Tibial nerve (tissue), 4 donors: ENCODE results near the gene RAB20. TPM values are rescaled to one million over a fixed set of nuclear protein-coding genes. Genes with fewer than 3 reads are reported as not detected.
A peak's percentile ranks its signal among the peaks of the same experiment; 100 is the strongest.

ENCODE experiments used
- DNase-seq, 2 donors: peaks; one replicate each; pipeline ENCODE4 v3.0.0-alpha.2; 2019; ENCODE audit warnings: low spot score in 2 of 2
- H3K27ac ChIP-seq, 4 donors: fragments of 200-600 bp; sonication (generic) in 3 of 4; one replicate each; pipeline ENCODE4 v1.5.1; 2017 to 2019; ENCODE audit warnings: mild to moderate bottlenecking in 1 of 4
- H3K27me3 ChIP-seq, 2 donors: fragments of 200-600 bp; sonication (generic) in 1 of 2; one replicate each; pipeline versions ENCODE4 v1.5.1 to v1.6.0; 2017 to 2019
- H3K36me3 ChIP-seq, 3 donors: fragments of 200-600 bp; sonication (generic); one replicate each; pipeline ENCODE4 v1.5.1; 2018 to 2019
- H3K4me1 ChIP-seq, 4 donors: fragments of 200-600 bp; sonication (generic) in 3 of 4; one replicate each; pipeline ENCODE4 v1.5.1; 2017 to 2019
- H3K4me3 ChIP-seq, 4 donors: fragments of 200-600 bp; sonication (generic) in 3 of 4; one replicate each; pipeline ENCODE4 v1.5.1; 2017 to 2019; ENCODE audit warnings: mild to moderate bottlenecking in 1 of 4, moderate library complexity in 1 of 4
- H3K9me3 ChIP-seq, 4 donors: fragments of 200-600 bp; sonication (generic) in 3 of 4; one replicate each; pipeline ENCODE4 v1.5.1; 2017 to 2019
- CTCF ChIP-seq, 5 experiments: fragments of 200-600 bp in 3 of 5; fragments of 450-650 bp in 2 of 5; sonication (generic) in 3 of 5; IDR thresholded peaks; one replicate each; pipeline ENCODE4 v1.5.1; 2016 to 2019; ENCODE audit warnings: antibody characterized with exemption in 5 of 5, mild to moderate bottlenecking in 3 of 5, moderate library complexity in 2 of 5
- EP300 ChIP-seq, 2 donors: sonication (generic); formaldehyde crosslinking; IDR thresholded peaks; one replicate each; pipeline ENCODE4 v1.6.1; 2017; ENCODE audit warnings: antibody characterized with exemption in 2 of 2, mild to moderate bottlenecking in 1 of 2
- POLR2A ChIP-seq, 2 donors: fragments of 450-650 bp; IDR thresholded peaks; one replicate each; pipeline ENCODE4 v1.6.1; 2017; ENCODE audit warnings: antibody characterized with exemption in 2 of 2, mild to moderate bottlenecking in 2 of 2, moderate library complexity in 2 of 2
- WGBS, 2 donors: methylation state at CpG; one replicate each; pipeline ENCODE4 v1.1.5; 2018; 5-methylcytosine and 5-hydroxymethylcytosine counted together
- total RNA-seq, 4 donors: library from RNA; depleted of rRNA; stranded (reverse); fragments of >200 nt; gene quantifications; one replicate each; pipeline ENCODE4 v1.1.0, GENCODE V29; 2016

The RAB20 gene
- total RNA-seq, 4 donors from 2014 or later: 28.5 to 52.5 (median 30.2) TPM

- H3K4me1 ChIP-seq: peaks cover 0 to 3% (median 0%) of the 10 kb centered on the region in 4 donors
- no peak for DNase-seq
- no peak overlapping the region for H3K27ac ChIP-seq
- WGBS, 2 donors: 67 to 82% methylated on average over 3 of the region's 3 CpGs
- H3K9me3 ChIP-seq: no peaks in the 10 kb centered on the region
- H3K27me3 ChIP-seq: peaks cover 0 to 6% of the 10 kb centered on the region in 2 donors
- no peak for TF ChIP-seq POLR2A (IDR thresholded peaks at IDR 0.05)
- no peak for TF ChIP-seq CTCF (IDR thresholded peaks at IDR 0.05)
- TF ChIP-seq EP300 (IDR thresholded peaks at IDR 0.05): no peak
- H3K36me3 ChIP-seq: peaks cover 0 to 6% (median 0%) of the 10 kb centered on the region in 3 donors
- no peak overlapping the region for H3K4me3 ChIP-seq
Measured at GRCh38 chr13:110568612-110569011, 7.1 kb upstream of the RAB20 start.

- 87 to 88% methylated on average over 9 of the region's 9 CpGs for WGBS, 2 donors
- H3K4me3 ChIP-seq: no peak overlapping the region
- peaks cover 0 to 17% (median 3%) of the 10 kb centered on the region in 4 donors for H3K4me1 ChIP-seq
- H3K36me3 ChIP-seq: peaks cover 0 to 6% (median 0%) of the 10 kb centered on the region in 3 donors
- H3K9me3 ChIP-seq: no peaks in the 10 kb centered on the region
- no peak overlapping the region for H3K27ac ChIP-seq
- TF ChIP-seq POLR2A (IDR thresholded peaks at IDR 0.05) (no peak), EP300 (IDR thresholded peaks at IDR 0.05) (no peak), CTCF (IDR thresholded peaks at IDR 0.05) (no peak)
- H3K27me3 ChIP-seq: no peaks in the 10 kb centered on the region
- no peak for DNase-seq
Measured at GRCh38 chr13:110566171-110566570, 4.6 kb upstream of the RAB20 start.

- H3K9me3 ChIP-seq: no peaks in the 10 kb centered on the region
- H3K36me3 ChIP-seq: peaks cover 0 to 6% (median 0%) of the 10 kb centered on the region in 3 donors
- H3K27me3 ChIP-seq: no peaks in the 10 kb centered on the region
- no peak overlapping the region for H3K4me3 ChIP-seq
- WGBS, 2 donors: 62 to 64% methylated on average over 2 of the region's 2 CpGs
- TF ChIP-seq EP300 (IDR thresholded peaks at IDR 0.05) (no peak), POLR2A (IDR thresholded peaks at IDR 0.05) (no peak), CTCF (IDR thresholded peaks at IDR 0.05) (no peak)
- H3K27ac ChIP-seq: no peak overlapping the region
- DNase-seq: no peak
- H3K4me1 ChIP-seq: peaks cover 0 to 22% (median 3%) of the 10 kb centered on the region in 4 donors
Measured at GRCh38 chr13:110565296-110565695, 3.8 kb upstream of the RAB20 start.

- 91 to 97% methylated on average over 3 of the region's 3 CpGs for WGBS, 2 donors
- Histone ChIP-seq H3K4me1 (peaks cover 0 to 22% (median 3%) of the 10 kb centered on the region in 4 donors), H3K36me3 (peaks cover 0 to 6% (median 0%) of the 10 kb centered on the region in 3 donors), H3K4me3 (no peak overlapping the region), H3K27me3 (no peaks in the 10 kb centered on the region), H3K9me3 (no peaks in the 10 kb centered on the region), H3K27ac (no peak overlapping the region)
- DNase-seq: no peak
- TF ChIP-seq CTCF (IDR thresholded peaks at IDR 0.05) (no peak), POLR2A (IDR thresholded peaks at IDR 0.05) (no peak)
Measured at GRCh38 chr13:110564472-110564985, 3.0 kb upstream of the RAB20 start.

GRCh38 chr13:110563463-110563774 is 1.9 kb upstream of the RAB20 start:
- H3K36me3 ChIP-seq: peaks cover 0 to 6% (median 0%) of the 10 kb centered on the region in 3 donors
- no peak for TF ChIP-seq CTCF (IDR thresholded peaks at IDR 0.05)
- no peak for TF ChIP-seq POLR2A (IDR thresholded peaks at IDR 0.05)
- TF ChIP-seq EP300 (IDR thresholded peaks at IDR 0.05): no peak
- H3K4me1 ChIP-seq: peaks cover 0 to 29% (median 3%) of the 10 kb centered on the region in 4 donors
- no peak overlapping the region for H3K27ac ChIP-seq
- 92 to 93% methylated on average over 9 of the region's 9 CpGs for WGBS, 2 donors
- H3K27me3 ChIP-seq: no peaks in the 10 kb centered on the region
- no peak for DNase-seq
- no peaks in the 10 kb centered on the region for H3K9me3 ChIP-seq
- H3K4me3 ChIP-seq: peak overlapping the region in 1 of 4 donors; percentile 75
